HEK293T (cell line): ENCODE results near the gene TMEM125.

Experiments
- CTCF ChIA-PET: fragments of 350-600 bp; formaldehyde crosslinking; extraction: SDS; loops from one replicate; lab custom pipeline; 2021; ENCODE audit warnings: antibody characterized with exemption, inconsistent platforms; lab: Yijun Ruan, JAX
- POLR2A ChIA-PET: fragments of 350-600 bp; formaldehyde crosslinking; extraction: SDS; loops from one replicate; lab custom pipeline; 2020; ENCODE audit warnings: antibody characterized with exemption, inconsistent platforms; lab: Yijun Ruan, JAX
- DNase-seq: peaks from one replicate; pipeline ENCODE4 v3.0.0; 2012; ENCODE audit warnings: mixed read lengths; ENCODE audit errors: extremely low spot score
- ARNT ChIP-seq: fragments of 450-650 bp; IDR thresholded peaks from 2 replicates; pipeline ENCODE4 v1.6.1; 2017; ENCODE audit warnings: mild to moderate bottlenecking
- BHLHE40 ChIP-seq: fragments of 450-650 bp; IDR thresholded peaks from 2 replicates; pipeline ENCODE4 v1.6.1; 2016; ENCODE audit warnings: mild to moderate bottlenecking, moderate library complexity, borderline replicate concordance
- CTBP1 ChIP-seq: fragments of 450-650 bp; IDR thresholded peaks from 2 replicates; pipeline ENCODE4 v1.6.1; 2016; ENCODE audit warnings: borderline replicate concordance
- ELF4 ChIP-seq: fragments of 450-650 bp; IDR thresholded peaks from 2 replicates; pipeline ENCODE4 v1.6.1; 2017; ENCODE audit warnings: antibody characterized with exemption
- FOXA1 ChIP-seq: fragments of 450-650 bp; IDR thresholded peaks from 2 replicates; pipeline ENCODE4 v1.6.1; 2016; ENCODE audit warnings: mild to moderate bottlenecking
- FOXK2 ChIP-seq: fragments of 450-650 bp; IDR thresholded peaks from 2 replicates; pipeline ENCODE4 v1.6.1; 2016; ENCODE audit warnings: mild to moderate bottlenecking
- FOXM1 ChIP-seq: fragments of 450-650 bp; IDR thresholded peaks from 2 replicates; pipeline ENCODE4 v1.6.1; 2017; ENCODE audit warnings: mild to moderate bottlenecking, borderline replicate concordance
- HDGF ChIP-seq: fragments of 450-650 bp; IDR thresholded peaks from 2 replicates; pipeline ENCODE4 v1.6.1; 2017; ENCODE audit warnings: antibody characterized with exemption, borderline replicate concordance
- L3MBTL2 ChIP-seq: fragments of 450-650 bp; conservative IDR thresholded peaks from 2 replicates; pipeline ENCODE4 v1.6.1; 2016; ENCODE audit warnings: mild to moderate bottlenecking
- LEF1 ChIP-seq: fragments of 450-650 bp; IDR thresholded peaks from 2 replicates; pipeline ENCODE4 v1.6.1; 2017; ENCODE audit warnings: mild to moderate bottlenecking, borderline replicate concordance
- NFRKB ChIP-seq: fragments of 450-650 bp; IDR thresholded peaks from 2 replicates; pipeline ENCODE4 v1.6.1; 2016; ENCODE audit warnings: mild to moderate bottlenecking, moderate library complexity
- SP1 ChIP-seq: fragments of 450-650 bp; IDR thresholded peaks from 2 replicates; pipeline ENCODE4 v1.6.1; 2017
- SUZ12 ChIP-seq: fragments of 450-650 bp; IDR thresholded peaks from 2 replicates; pipeline ENCODE4 v1.6.1; 2016; ENCODE audit warnings: mild to moderate bottlenecking
- TARDBP ChIP-seq: fragments of 450-650 bp; IDR thresholded peaks from 2 replicates; pipeline ENCODE4 v1.6.1; 2016
- ZNF384 ChIP-seq: fragments of 450-650 bp; IDR thresholded peaks from 2 replicates; pipeline ENCODE4 v1.6.1; 2016
- TF ChIP-seq, protein P1 (sequence below): fragments of 450-650 bp; IDR thresholded peaks from 2 replicates; pipeline ENCODE4 v1.6.1; 2016

TMEM125 gene

GRCh38 chr1:43317817-43318471 lies 48.2 kb downstream of the TMEM125 start:
- TF ChIP-seq, protein P1, sequence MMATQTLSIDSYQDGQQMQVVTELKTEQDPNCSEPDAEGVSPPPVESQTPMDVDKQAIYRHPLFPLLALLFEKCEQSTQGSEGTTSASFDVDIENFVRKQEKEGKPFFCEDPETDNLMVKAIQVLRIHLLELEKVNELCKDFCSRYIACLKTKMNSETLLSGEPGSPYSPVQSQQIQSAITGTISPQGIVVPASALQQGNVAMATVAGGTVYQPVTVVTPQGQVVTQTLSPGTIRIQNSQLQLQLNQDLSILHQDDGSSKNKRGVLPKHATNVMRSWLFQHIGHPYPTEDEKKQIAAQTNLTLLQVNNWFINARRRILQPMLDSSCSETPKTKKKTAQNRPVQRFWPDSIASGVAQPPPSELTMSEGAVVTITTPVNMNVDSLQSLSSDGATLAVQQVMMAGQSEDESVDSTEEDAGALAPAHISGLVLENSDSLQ: no peak
- TF ChIP-seq CTBP1: no peak
- DNase-seq: no peak
- POLR2A ChIA-PET: no interaction called here
- CTCF ChIA-PET: interaction anchor here (0.6 kb wide), 1 partner anchor 65 kb away, joined by 3 read pairs; no protein-coding TSS in a partner anchor

GRCh38 chr1:43318831-43319230 lies 49.0 kb downstream of the TMEM125 start:
- CTCF ChIA-PET: no interaction called here
- TF ChIP-seq FOXK2 (no peak), NFRKB (no peak), FOXA1 (no peak), ZNF384 (no peak), SP1 (no peak), SUZ12 (no peak), HDGF (no peak), BHLHE40 (no peak), ELF4 (no peak), ARNT (no peak), FOXM1 (no peak), L3MBTL2 (no peak), TARDBP (no peak), LEF1 (no peak), CTBP1 (no peak)
- TF ChIP-seq, protein P1: no peak

GRCh38 chr1:43319288-43319687 lies 49.5 kb downstream of the TMEM125 start:
- POLR2A ChIA-PET: no interaction called here
- CTCF ChIA-PET: no interaction called here
- TF ChIP-seq FOXK2 (no peak), SUZ12 (no peak), ELF4 (no peak), L3MBTL2 (no peak), SP1 (no peak), TARDBP (no peak), ARNT (no peak)
- no peak for DNase-seq

More at GRCh38 chr1:43318831-43319230, 49.0 kb downstream of the TMEM125 start:
- POLR2A ChIA-PET: no interaction called here
- DNase-seq: no peak

- POLR2A ChIA-PET: no interaction called here
- CTCF ChIA-PET: no interaction called here
- DNase-seq: no peak
- no peak for TF ChIP-seq HDGF
- no peak for TF ChIP-seq FOXA1
- TF ChIP-seq L3MBTL2: no peak
- TF ChIP-seq ARNT: no peak
- no peak for TF ChIP-seq SP1
- no peak for TF ChIP-seq FOXK2
- no peak for TF ChIP-seq NFRKB
- TF ChIP-seq ZNF384: no peak
- TF ChIP-seq, protein P1: no peak
- no peak for TF ChIP-seq ELF4
- no peak for TF ChIP-seq FOXM1
- no peak for TF ChIP-seq BHLHE40
- no peak for TF ChIP-seq TARDBP
- TF ChIP-seq CTBP1: no peak
- no peak for TF ChIP-seq LEF1
- no peak for TF ChIP-seq SUZ12
Measured at GRCh38 chr1:43319766-43320165, 50.0 kb downstream of the TMEM125 start.

DNA sequence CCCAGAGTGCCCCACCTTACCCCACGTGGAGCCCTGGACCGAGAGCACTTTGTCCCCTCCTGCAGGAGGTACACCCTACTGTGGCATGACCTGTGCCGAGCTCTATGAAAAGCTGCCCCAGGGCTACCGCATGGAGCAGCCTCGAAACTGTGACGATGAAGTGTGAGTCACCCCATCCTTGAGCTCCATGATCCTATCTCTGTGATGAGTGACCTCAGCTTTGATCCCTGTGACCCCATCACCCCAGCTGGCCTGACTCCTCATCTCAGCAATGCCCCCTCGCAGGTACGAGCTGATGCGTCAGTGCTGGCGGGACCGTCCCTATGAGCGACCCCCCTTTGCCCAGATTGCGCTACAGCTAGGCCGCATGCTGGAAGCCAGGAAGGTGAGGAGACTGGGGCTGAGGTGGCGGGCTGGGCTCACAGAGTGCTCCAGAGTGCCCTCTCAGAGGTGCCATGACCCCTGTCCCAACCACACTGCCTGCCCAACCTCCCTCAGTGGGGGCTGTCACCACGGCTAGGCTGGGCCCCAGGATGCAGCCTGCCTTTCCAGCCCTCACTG lies 51.6 kb downstream of the TMEM125 start:
- ChIA-PET CTCF (no interaction called here), POLR2A (interaction anchor here (1.0 to 1.2 kb wide), 2 partner anchors 37 to 82 kb away, joined by 3 to 4 read pairs; no protein-coding TSS in a partner anchor)
- DNase-seq: no peak
- TF ChIP-seq, protein P1: no peak
- TF ChIP-seq CTBP1 (no peak), FOXM1 (no peak), NFRKB (no peak), HDGF (no peak), L3MBTL2 (no peak)

DNA sequence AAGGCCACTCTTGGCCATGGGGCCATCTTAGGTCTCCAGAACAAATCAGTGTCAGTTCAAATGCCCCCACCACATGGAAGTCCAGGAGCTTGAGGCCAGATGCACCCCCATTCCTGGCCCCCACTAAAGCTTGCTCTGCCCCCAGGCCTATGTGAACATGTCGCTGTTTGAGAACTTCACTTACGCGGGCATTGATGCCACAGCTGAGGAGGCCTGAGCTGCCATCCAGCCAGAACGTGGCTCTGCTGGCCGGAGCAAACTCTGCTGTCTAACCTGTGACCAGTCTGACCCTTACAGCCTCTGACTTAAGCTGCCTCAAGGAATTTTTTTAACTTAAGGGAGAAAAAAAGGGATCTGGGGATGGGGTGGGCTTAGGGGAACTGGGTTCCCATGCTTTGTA lies 52.7 kb downstream of the TMEM125 start:
- POLR2A ChIA-PET: no interaction called here
- no peak for TF ChIP-seq HDGF
- no peak for TF ChIP-seq L3MBTL2
- no peak for TF ChIP-seq ARNT
- TF ChIP-seq BHLHE40: no peak
- no peak for TF ChIP-seq SUZ12
- TF ChIP-seq, protein P1: no peak
- TF ChIP-seq ZNF384: no peak
- no peak for TF ChIP-seq CTBP1
- no peak for TF ChIP-seq TARDBP
- no peak for TF ChIP-seq LEF1
- no peak for TF ChIP-seq FOXK2
- no peak for TF ChIP-seq FOXM1
- no peak for TF ChIP-seq SP1
- TF ChIP-seq FOXA1: no peak
- TF ChIP-seq ELF4: no peak
- no peak for TF ChIP-seq NFRKB
- CTCF ChIA-PET: no interaction called here

More for the DNA sequence above, 52.7 kb downstream of the TMEM125 start:
- no peak for DNase-seq
